Hematopoietic multipotent progenitor cell treated with erythropoietin and hydrocortisone succinate and interleukin-3 and kit ligand, for 6 days (in vitro differentiated cells): ENCODE measurements around the gene CAMTA1.

ENCODE experiments used
- DNase-seq: peaks from one replicate; pipeline ENCODE4 v3.0.0-alpha.2; 2015

The CAMTA1 gene

DNA sequence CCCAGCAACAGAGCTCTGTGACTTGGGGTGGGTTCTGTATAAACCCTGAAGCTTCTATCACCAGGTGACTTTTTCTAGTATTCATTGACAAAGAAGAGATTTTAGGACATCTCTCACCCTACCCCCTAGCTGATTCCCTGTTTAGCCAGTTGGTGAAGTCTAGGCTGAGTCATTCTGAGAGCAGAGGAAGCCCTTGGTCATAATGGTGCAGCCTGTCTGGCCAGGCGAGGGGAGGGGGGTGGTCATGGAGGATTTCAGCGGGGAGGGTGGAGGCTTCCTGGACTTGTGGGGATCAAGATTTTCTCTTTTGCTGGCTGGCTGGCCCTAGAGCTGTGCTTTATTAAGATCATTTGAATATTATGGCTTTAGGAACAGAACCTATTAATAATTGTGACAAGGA lies 262.6 kb downstream of the CAMTA1 start:
- DNase-seq, result no peak

DNA sequence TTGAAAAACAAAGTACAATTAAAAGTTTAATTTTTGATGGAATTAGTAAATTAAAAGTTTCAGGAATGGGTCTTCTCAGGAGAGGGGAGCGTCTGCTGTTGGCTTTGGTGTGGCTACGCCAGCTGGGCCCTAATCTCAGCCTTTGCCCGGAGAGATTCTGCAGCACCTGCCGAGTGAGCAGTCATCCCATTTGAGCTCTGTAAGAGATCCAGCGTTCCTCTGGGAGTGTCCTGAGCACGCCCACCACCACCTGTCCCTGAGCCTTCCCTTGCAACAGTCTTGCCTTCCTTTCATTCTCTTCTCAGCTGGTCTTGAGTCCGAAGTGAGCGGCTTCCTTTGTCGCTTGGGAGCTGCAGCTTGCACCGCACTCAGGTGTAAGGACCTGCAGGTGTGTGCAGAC lies 263.1 kb downstream of the CAMTA1 start:
- DNase-seq, result no peak

DNA sequence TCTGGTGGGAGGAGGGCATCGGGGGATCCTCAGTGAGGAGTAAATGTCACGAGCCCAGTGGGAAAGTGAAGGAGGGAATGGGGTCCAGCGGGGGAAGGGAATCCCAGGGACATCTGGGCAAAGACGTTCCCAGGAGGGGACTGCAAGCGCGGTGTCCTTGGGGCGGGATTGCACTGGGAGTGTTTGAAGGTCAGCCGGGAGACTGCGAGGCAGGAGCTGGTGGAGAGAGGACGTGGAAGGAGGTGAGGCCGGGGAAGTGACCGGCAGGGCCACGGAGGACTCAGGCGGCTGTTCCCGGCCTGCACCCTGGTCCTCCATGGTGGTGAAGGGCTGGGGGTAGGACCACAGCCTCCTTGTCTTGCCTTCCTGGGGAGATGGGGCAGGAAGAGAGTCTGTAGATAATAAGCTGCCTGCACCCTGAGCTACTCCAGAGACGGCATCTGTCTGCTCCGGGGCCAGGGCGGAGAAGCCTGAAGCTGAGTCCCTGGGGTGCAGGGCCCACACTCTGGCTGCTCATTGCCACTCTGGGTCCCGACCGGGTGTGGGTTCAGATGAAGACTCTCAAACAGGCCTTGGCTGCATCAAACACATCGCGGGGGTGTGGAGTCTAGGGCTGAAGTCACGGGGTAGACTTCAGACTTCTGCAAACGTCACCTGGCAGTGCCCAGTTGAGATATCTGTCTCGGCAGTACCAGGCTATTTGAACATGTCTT lies 264.8 kb downstream of the CAMTA1 start:
- DNase-seq, result no peak

DNA sequence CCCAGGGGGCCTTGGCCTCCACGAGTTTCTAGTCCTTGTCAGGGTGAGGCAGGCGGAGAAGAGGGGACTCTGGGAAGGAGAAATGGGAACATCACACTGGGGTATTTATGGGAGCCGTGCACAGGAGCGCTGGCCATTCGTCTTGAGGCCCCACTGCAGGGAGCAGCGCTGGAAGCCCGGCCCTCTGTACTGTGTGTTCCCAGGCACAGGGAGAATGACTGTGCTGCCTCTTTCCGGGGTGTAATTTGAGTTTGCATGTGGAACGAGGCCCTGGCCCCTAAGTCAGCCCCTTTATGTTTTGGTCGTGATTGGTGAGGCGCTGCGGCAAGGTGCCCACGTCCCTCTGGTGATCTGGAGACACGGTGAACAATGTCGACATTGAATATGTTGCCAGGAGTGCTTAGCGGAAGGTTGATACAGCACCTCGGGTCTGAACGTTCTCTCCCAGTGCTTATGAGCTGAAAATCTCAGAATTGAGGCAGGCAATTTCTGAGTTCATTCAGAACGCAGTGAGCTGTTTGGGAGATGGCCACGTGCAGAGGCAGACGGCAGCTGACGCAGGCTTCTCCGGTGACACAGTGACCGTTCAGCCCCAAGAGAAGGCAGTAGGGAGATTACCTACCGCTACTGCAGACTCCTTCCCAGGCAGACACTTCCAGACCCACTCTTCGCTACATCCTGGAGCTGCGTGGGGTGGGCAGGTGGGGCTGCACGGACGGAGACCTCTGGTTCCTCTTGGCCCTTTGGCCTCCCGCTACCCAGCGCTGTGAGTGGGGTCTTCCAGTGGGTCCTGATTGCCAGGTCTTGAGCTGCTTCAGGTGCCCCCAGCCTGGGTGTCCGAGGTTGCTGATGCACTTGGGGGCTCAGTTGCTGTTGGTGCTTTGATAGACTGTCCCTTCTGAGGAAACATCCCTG lies 265.8 kb downstream of the CAMTA1 start:
- no peak for DNase-seq

DNA sequence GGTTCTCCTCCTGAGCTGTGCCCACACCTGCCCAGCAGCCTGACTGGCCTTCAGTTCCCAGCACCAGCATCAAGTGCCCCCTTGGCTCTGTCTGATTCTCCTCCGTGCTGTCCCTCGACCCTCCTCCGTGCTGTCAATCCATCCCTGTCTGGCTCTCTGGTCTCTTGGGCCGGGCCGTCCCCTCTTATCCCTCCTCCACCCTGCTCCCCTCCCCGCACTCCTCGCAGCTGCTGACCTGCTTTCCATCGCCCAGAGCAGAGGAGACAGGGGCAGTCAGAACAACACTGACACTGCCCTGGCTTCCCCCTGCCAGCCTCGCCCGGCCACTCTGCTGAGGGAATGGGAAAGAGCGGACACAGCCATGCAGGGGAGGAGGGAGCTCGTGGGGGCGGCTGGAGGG lies 267.4 kb downstream of the CAMTA1 start:
- DNase-seq, result no peak

DNA sequence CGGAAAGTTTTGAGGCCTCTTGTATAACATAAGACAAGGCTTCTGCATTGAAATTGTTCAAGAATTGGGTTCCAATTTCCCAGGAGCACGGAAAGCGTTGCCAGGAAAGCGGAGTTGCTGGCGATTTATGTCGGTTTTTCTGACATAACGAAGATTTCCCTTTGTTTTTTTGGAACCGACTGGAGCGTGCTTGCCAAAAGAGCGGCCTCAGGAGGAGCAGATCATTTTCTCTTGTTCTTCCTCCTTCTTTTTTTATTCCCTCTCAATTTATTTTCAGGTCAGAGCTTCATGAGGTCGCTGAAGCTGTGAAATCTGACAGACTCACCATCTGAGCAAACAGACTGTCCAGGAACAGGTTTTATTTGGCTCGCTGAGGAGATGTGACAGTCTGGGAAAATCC lies 275.5 kb downstream of the CAMTA1 start:
- DNase-seq, result no peak

DNA sequence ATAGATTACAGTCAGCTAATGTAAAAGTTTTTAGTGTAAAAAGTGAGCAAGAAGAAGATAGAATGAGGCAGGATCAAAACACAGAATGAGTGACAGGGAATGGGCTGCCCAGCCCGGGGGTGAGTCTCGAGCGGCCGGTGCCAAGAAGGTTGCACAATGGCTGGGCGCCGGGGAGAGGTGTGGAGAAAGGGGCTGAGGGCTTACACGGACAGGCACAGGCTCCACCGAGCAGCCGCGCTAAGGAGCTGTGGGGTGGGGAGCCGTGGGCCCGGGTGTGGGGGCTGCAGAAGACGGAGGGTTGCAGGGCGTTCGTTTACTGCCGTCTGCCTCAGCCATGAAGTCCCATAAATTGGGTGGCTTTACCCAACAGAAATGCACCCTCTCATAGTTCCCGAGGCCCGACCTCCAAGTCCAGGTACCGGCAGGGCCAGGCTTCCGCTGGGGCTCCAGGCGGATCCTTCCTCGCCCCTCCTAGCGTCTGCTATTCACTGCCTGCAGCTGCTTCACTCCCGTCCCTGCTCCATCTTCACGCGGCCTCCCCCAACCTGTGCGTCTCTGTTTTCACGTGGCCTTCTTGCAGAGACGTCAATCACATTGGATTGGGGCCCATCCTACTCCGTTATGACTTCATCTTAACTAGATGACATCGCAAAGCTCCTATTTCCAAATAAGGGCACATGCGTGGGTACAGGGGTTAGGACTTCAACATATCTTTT lies 277.2 kb downstream of the CAMTA1 start:
- no peak for DNase-seq

DNA sequence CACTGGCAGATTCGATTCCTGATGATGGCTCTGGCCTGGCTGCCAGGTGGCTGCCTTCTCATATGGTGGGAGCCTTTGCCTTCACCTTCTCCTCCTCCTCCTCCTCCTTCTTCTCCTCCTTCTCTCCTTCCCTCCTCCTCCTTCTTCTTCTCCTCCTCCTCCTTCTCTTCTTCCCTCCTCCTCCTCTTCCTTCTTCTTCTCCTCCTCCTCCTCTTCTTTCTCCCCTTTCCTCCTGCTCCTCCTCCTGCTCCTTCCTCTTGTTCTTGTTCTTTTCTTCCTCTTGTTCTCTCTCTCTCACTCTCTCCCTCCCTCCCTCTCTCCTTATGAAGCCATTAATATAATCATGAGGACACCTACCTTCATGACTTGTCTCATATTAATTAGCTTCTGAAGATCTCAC lies 278.7 kb downstream of the CAMTA1 start:
- DNase-seq, result no peak

DNA sequence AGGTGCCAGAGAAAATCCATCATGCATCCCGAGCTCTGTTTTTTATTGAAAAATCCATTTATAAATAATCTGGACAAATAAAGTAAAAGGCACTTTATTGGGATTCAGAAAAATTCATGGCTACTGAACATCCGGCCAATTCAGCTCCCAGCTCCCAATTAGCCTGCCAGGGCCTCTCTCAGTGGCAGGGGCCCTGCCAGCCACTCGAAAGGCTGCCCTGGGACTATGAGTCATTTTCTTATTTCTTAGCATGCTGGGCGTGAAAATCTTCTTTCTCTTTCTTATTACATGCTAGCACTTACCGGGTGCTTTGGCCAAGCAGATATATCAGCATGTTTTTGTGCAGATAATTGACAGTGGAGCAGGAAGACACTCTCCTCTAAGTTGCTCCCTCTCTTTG lies 283.3 kb downstream of the CAMTA1 start:
- no peak for DNase-seq

DNA sequence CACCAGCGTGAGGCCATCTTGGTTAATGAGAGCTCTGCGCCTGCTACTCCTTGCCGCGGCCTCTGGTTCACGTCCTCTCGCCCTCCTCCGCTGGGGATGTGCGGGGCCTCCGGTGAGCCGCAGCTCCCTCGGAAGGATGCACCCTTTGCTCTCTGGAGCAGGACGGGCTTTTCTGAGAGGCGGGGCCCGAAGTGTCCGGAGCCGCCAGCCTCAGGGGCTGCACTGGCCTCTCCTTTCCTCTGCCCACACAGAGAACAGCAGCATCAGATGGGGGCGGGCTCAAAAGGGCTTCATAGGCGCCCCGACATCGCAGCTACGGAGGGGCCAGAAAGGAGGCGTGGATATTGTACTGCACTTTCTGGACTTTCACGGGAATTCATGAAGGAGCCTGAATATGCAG lies 284.7 kb downstream of the CAMTA1 start:
- no peak for DNase-seq

DNA sequence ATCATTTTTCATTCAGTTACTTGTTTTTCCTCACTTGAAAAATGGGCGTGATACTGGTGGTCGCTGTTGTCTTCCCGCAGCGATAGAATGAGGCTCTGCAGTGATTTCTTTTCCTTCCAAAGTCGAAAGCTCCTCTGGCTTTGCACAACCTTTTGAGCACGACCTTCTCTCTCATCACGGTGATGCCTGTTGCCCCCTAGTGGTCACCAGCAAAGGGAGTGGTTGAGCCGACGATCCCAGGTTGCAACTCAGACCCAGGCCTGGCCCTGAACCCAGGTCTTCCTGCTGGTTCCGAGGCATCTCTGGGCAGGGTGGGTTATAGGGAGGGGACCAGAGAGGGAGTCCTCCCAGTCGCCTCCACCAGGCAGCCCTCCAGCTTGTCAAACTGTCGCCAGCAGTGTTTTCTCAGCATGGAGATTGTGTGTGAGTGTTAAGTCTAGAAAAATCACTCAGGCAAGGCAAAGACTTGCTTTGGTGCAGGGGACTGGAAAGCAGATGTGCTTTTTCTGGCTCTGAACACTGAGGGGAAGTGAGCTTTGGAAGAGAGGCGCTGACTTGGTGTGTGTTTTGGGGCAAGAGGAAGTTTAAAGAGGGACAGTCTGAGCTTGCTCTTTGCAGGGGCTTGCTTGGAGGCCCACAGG lies 285.3 kb downstream of the CAMTA1 start:
- DNase-seq, result peak; percentile 79

DNA sequence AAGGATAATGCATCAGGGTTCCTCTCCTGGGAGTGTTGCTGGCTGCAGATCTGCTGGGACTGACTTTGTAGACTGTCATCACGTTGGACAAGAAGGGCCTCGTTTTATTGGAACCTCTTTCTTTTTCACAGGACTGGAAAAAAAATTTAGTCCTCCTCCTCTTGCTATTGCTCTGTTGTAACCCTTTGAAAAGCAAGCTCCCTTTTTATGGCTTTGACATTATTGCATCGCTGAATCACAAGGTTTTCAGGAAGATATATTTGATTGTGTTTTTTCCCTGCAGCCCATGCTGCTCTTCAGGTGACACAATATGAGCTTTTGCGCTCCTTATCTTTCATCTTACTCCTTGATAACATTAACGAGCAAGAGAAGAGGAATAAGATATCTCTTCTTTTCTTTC lies 290.9 kb downstream of the CAMTA1 start:
- no peak for DNase-seq

DNA sequence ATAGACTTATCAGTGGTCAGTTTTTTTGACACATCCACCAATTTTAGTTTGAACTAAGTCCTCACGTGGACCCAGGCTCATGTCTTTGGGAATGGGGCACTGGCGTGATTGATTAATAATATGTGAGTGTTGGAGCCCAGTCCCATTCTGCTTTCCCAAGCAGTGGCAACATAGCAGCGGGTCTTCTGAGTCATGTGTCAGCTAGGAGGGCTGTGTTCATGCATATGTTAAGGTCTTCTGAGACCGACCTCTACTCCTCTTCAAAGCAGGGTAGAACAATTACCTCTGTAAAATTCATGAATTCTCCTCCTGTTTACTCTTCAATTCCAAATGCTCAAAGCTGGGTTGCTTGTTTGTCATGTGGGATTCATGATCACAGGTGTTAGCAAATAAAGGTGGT lies 291.3 kb downstream of the CAMTA1 start:
- no peak for DNase-seq

DNA sequence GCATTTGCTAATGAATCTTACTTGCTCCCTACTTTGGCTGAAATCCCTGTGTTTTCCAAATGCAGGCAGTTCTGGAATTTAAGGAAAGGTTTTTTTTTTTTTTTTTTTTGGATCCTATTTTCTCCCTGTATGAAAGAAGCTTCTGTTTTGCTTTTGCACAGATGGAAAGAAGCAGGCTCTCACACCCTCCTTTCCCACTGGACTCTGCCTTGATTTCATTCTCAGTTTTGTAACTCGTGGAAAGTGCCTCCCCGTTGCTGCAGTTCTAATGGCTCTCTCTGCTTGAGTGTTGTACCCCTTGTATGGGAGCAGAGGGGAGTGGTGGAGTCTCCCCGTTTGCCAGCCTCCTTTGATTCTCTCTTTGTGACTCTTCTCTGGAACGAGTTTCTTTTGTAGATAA lies 291.9 kb downstream of the CAMTA1 start:
- no peak for DNase-seq

DNA sequence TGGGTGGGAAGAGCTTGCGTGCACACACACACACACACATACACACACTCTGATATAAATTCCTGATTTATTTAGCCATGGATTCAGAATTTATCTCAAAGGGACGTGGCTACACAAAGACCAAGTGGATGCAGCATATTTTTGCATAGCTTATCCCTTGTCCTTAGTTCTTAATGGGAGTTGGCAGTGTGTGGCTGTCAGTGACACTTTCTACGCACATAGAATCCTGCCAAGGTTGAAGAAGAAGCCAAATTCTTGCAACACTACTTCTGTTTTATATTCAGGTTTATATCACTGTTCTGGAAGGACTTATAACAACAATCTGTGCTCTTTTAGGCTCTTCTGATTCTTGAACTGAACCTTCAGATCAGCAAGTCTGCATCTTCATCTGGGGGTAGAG lies 292.7 kb downstream of the CAMTA1 start:
- no peak for DNase-seq

DNA sequence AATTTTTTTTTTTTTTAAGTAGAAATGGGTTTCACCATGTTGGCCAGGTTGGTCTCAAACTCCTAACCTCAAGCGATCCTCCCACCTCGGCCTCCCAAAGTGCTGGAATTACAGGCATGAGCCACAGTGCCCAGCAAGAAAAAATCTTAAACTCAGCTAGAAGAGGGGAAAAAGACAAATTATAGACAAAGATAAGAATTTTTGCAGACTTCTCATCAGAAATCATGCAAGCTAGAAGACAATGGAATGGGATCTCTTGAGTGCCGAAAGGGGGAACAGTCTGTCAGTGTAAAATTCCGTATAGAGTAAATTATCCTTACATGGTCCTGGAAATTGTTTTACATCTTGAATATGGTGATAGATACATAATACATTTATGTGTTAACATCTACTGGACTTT lies 294.4 kb downstream of the CAMTA1 start:
- no peak for DNase-seq

DNA sequence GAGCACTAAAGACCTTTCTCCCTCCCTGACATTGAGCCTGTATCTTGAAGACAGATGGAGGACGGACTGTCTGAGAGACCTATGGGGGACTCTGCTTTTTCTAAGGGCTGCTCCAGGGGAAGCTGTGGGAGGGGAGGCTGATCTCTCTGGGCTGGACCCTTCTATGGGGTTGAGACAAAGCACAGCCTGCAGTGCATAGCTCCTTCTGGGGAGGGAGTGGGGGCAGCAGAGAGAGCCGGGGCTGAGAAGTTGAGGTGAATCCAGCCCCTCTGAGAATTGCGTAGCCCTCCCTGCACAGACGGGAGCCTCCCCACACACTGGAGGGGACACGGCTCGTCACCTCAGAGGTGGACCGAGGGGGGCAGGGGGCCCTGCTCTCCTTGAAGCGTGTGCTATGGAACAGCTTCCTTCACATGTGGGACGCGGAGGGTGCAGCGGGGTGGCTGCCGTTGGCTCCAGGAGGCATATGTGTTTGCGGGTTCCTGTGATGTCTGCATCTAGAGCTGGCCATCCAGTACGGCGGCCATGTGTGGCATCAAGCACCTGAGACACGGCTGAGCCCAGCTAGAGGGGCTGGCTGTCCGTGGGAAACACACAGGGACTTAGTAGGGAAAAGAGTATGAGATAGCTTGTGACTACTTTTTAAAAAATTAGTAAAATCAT lies 299.1 kb downstream of the CAMTA1 start:
- DNase-seq, result no peak

DNA sequence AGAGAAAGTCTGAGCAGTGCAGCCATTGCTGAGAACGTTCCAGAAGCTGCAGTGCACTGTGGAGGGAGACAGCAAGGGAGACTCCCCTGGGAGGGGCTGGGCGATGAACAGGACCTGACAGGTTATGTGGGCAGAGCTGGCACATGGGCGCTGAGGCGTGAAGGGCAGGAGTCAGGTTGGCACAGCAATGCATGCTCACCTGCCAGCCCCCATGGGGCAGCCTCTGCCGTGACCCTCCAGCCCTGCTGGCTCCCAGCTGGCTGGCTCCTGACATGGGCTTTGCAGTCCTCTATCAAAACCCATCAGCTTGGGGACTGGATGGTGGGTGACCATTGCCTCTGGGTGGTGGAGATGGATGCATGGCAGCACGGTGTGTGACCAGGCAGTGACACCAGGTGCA lies 300.3 kb downstream of the CAMTA1 start:
- no peak for DNase-seq

DNA sequence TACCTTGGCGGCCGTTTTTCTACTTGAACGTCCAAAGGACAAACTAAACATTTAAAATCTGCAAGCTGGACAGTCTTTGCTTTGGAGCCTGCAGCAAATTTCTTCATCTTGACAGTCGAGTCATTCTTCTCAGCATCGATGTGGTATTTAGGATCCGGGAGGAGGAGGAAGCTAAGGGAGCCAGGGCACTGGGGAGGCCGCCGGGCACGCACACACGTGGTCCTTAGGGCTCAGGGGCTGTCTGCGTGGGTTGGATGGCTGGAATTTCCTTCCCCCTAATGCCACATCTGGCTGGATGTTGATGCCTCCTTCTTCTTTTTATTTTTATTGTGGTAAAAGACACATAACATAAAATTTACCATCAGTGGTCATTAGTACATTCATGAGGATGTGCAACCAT lies 300.9 kb downstream of the CAMTA1 start:
- no peak for DNase-seq

DNA sequence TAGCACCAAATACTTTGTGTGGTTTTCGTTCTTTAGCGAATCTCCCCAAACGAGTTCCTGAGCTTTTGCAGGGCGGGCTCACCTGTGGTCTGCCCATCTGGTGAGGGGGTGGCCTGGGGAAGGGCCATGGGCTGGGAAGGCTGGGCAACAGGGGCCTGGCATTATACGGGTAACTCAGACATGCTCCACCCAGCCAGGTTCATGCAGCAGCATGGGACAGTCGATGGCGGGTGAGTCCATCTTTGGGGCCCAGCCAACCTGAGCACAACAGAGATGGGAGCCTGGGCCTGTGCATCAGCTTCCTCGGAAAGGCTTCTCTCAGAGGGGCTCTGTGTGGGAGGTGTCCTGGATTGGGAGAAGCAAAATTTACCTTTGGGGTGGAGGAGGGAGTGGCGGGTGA lies 302.6 kb downstream of the CAMTA1 start:
- no peak for DNase-seq

DNA sequence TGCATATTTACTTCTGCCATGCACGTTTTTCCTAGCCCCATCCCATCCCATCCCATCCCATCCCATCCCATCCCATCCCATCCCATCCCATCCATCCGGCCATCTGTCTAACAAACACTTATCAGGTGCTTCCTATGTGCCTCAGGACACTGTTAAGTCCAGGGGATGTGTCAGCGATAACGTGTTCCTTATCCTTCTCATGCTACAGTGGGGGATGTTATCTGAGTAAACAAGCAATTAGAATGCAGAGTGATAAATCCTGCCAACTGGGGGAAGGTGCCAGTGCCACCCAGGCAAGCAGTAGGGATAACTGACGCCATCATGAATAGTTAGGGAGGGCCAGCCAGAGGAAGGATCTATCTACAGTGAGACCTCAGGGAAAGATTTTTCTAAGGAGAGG lies 304.2 kb downstream of the CAMTA1 start:
- no peak for DNase-seq

DNA sequence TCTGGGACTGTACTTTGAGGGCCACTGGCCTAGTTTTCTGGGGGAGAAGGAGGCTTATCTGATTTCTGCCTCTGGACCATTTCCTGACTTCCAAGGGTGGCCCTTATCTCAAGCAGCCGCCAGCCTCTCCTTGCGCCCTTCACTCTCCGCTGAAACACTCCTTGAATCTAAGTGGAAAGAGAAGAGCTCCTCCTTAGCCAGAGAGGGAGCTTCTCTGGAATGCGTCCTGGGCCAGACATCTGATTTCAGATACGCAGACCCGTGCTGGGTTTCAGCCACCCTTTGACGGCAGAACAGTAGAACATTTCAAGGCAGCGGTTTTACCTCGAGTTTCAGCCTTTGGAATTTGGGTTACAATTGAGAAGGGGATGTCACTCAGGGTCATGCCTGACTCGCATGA lies 308.0 kb downstream of the CAMTA1 start:
- DNase-seq, result no peak

DNA sequence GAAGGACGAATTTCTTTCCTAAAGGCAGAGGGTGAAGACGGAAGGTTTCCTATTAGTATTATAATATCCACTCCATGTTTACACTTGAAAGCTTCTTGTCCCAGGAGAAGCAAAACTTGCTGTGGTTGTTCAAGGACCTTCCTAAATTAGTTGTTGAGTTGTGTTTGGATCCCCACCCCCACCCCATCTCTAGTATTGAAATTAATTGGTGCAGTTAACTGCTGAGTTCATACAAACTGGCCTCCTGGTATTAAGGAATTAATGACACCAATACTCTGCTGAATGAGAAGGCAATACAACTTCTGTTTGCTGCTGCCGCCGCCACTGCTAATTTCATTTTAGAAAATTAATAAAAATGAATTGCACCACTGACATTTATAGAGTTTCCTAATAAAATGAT lies 308.8 kb downstream of the CAMTA1 start:
- DNase-seq, result no peak
